ENCODE results near the gene GRM8. TPM values are rescaled to one million over a fixed set of nuclear protein-coding genes. Genes with fewer than 3 reads are reported as not detected.

GRM8 gene
- total RNA-seq, 4 donors from 2014 or later = 0.57 TPM; not detected in 3

DNA sequence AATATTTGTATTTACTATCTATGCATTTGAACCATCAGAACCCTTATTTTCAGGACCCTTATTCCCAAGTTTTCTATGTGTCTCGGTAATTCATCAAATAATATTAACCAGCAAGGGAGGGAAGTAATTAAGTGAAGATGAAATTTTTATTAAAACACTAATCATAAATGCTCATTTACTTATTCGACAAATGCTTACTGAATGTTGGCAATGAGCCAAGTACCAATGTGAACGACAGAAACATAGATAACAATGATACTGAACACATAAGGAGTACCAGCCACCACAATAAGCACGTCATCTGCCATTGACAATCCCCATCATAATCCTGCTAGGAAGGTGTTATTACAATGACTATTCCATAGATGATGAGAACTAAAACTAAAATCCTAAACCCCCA is 45.5 kb downstream of the GRM8 start:
- WGBS, 2 donors = 53 to 70% methylated on average over 4 of the region's 4 CpGs
- Histone ChIP-seq H3K36me3 (no peaks in the 10 kb centered on the region), H3K4me3 (no peak overlapping the region), H3K9me3 (no peaks in the 10 kb centered on the region), H3K4me1 (no peaks in the 10 kb centered on the region), H3K27me3 (peaks cover 0 to 6% (median 0%) of the 10 kb centered on the region in 4 donors), H3K27ac (no peak overlapping the region)
- DNase-seq = no peak
- intact Hi-C loops (cut with DNase I) = no loop called here
- TF ChIP-seq POLR2A (IDR thresholded peaks at IDR 0.05) = no peak
- TF ChIP-seq, protein P1, sequence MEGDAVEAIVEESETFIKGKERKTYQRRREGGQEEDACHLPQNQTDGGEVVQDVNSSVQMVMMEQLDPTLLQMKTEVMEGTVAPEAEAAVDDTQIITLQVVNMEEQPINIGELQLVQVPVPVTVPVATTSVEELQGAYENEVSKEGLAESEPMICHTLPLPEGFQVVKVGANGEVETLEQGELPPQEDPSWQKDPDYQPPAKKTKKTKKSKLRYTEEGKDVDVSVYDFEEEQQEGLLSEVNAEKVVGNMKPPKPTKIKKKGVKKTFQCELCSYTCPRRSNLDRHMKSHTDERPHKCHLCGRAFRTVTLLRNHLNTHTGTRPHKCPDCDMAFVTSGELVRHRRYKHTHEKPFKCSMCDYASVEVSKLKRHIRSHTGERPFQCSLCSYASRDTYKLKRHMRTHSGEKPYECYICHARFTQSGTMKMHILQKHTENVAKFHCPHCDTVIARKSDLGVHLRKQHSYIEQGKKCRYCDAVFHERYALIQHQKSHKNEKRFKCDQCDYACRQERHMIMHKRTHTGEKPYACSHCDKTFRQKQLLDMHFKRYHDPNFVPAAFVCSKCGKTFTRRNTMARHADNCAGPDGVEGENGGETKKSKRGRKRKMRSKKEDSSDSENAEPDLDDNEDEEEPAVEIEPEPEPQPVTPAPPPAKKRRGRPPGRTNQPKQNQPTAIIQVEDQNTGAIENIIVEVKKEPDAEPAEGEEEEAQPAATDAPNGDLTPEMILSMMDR (IDR thresholded peaks at IDR 0.05) = no peak

DNA sequence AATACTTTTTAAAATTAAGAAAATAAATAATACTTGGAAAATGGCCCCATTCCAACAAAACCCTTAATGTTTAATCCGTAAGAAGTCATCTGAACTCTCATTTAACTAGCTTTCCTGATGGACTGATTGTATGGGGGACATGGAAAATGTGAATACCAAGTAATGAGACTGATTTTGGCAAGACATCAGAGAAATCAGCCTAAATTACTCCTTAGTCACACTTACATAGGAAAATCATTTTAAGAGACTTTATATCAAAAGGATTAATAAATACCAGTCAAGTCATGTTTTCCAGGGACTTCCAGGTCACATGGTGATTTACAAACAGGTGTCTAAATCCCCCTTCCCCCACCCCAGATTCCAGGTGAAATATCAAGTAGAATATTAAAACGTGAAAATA is 58.2 kb downstream of the GRM8 start:
- Histone ChIP-seq H3K4me3 (no peak overlapping the region), H3K27me3 (no peaks in the 10 kb centered on the region), H3K9me3 (no peaks in the 10 kb centered on the region), H3K27ac (no peak overlapping the region), H3K4me1 (no peaks in the 10 kb centered on the region), H3K36me3 (no peaks in the 10 kb centered on the region)
- 42 to 45% methylated on average over 2 of the region's 2 CpGs for WGBS, 2 donors
- intact Hi-C loops (cut with DNase I) = no loop called here
- DNase-seq = no peak
- no peak for TF ChIP-seq POLR2A (IDR thresholded peaks at IDR 0.05)

DNA sequence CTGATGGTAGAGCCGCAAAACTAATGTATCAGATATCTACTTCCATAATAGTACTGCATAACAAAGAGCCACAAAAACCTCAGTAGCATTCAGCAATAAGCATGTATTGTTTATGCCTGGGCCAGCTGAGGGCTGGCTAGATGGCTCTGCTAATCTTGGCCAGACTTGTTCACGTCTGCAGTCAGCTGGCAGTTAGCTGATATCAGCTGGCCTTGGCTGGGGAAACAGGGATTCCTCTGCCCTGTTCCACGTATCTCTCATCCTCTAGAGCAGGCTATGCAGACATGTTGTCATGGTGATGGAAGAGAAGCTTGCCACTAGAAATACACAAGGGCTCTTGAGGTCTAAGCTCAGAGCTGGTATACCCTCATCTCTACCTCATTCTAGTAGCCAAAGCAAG is 62.9 kb downstream of the GRM8 start:
- TF ChIP-seq POLR2A (IDR thresholded peaks at IDR 0.05) = no peak
- TF ChIP-seq, protein P1 (IDR thresholded peaks at IDR 0.05) = no peak
- no peak for DNase-seq
- WGBS, 2 donors = 48 to 58% methylated on average over 2 to 3 of the region's 3 CpGs
- intact Hi-C loops (cut with DNase I) = no loop called here
- no peaks in the 10 kb centered on the region for H3K9me3 ChIP-seq
- no peak overlapping the region for H3K4me3 ChIP-seq
- no peaks in the 10 kb centered on the region for H3K27me3 ChIP-seq
- no peaks in the 10 kb centered on the region for H3K36me3 ChIP-seq
- H3K4me1 ChIP-seq = no peaks in the 10 kb centered on the region
- H3K27ac ChIP-seq = no peak overlapping the region

DNA sequence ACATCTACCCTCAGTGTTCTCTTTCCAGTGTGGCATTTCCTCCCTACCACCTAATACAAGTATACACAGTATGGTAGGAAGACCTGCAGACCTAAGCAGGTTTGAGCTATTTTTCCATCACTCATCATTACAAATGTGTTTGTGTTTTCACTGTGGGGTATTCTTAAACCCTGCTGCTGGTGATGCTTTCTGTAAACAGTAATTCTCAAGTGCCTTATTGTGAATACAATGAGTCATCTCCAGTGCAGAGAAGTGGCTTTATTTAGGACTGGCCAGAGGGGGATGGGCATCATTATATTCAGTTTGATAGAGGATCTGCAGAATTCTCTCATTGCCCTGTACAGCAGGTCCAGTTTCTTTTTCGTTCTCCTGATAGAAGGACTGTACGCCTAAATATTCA is 63.7 kb downstream of the GRM8 start:
- H3K36me3 ChIP-seq = no peaks in the 10 kb centered on the region
- DNase-seq = no peak
- intact Hi-C loops (cut with DNase I) = no loop called here
- no peak overlapping the region for H3K27ac ChIP-seq
- H3K4me3 ChIP-seq = no peak overlapping the region
- H3K4me1 ChIP-seq = no peaks in the 10 kb centered on the region
- no peak for TF ChIP-seq POLR2A (IDR thresholded peaks at IDR 0.05)
- TF ChIP-seq, protein P1 (IDR thresholded peaks at IDR 0.05) = no peak
- no peaks in the 10 kb centered on the region for H3K27me3 ChIP-seq
- 65 to 70% methylated on average over 2 of the region's 2 CpGs for WGBS, 2 donors
- H3K9me3 ChIP-seq = no peaks in the 10 kb centered on the region

DNA sequence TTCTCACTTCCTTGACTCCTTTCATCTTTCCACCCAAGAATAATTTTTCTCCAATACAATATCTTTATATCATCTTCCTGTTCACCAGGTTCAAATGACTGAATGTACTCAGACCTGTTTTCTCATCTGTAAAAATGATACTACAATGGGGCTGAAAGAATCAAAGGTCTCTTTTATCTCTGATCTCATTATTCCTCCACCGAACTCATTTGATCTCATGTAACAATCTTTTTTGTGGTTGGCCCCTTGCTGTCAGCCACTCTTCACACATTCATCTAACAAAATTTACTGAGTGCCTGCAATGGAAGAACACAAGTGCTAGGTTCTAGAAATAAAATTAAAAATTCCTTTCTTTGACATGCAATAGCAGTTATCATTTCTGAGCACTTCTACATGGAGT is 65.0 kb downstream of the GRM8 start:
- 61 to 91% methylated on average over 1 of the region's 1 CpG for WGBS, 2 donors
- TF ChIP-seq, protein P1 (IDR thresholded peaks at IDR 0.05) = no peak
- TF ChIP-seq POLR2A (IDR thresholded peaks at IDR 0.05) = no peak
- no peaks in the 10 kb centered on the region for H3K9me3 ChIP-seq
- H3K4me1 ChIP-seq = no peaks in the 10 kb centered on the region
- intact Hi-C loops (cut with DNase I) = no loop called here
- no peak overlapping the region for H3K27ac ChIP-seq
- no peak overlapping the region for H3K4me3 ChIP-seq
- DNase-seq = no peak
- no peaks in the 10 kb centered on the region for H3K27me3 ChIP-seq
- H3K36me3 ChIP-seq = no peaks in the 10 kb centered on the region

- DNase-seq = no peak
- no peaks in the 10 kb centered on the region for H3K27me3 ChIP-seq
- no peak overlapping the region for H3K4me3 ChIP-seq
- H3K4me1 ChIP-seq = no peaks in the 10 kb centered on the region
- no peak overlapping the region for H3K27ac ChIP-seq
- no peaks in the 10 kb centered on the region for H3K9me3 ChIP-seq
- intact Hi-C loops (cut with DNase I) = no loop called here
- no peak for TF ChIP-seq POLR2A (IDR thresholded peaks at IDR 0.05)
- TF ChIP-seq, protein P1 (IDR thresholded peaks at IDR 0.05) = no peak
- 42 to 48% methylated on average over 1 of the region's 1 CpG for WGBS, 2 donors
- H3K36me3 ChIP-seq = no peaks in the 10 kb centered on the region
Measured at GRCh38 chr7:127186686-127187085, 66.1 kb downstream of the GRM8 start.
